ENCODE results near the gene AADAT.
"Not testable (repeated sequence)": the region's sequence is repeated elsewhere in the genome, so short reads cannot be mapped to it uniquely, and the experiment has no call there.

Gene AADAT

DNA sequence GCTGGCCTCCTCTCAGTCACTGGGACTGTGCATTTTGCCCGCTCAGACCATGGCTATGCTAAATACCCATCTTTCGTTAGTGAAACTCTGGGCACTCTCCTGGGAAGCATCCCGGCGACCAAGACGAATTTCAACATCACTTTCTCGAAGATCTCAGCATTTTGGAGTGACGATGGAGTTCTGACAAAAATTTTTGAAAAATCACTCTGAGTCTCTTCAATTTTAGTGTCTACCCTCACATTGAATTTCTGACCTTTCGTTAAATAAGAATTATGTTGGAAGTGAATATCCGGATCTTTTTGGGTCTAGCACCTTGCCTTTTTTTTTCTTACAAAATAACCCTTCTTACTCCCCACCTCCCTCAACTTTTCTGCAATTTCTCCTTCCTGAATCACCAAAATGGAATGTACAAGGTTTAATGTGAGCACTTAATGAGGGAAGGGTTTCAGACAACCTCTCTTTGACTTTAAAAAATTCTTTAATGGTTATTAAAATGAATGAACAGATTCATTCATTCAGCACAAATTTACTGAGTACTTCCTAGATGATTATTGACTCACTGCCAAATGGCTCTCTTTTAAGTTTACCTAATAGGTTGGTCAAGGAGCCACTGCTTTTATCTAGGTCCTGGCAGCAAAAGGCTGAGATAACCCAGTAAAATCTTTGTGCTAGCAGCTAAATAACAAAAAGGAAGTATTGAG is 746 bp upstream of the AADAT start:
- no peak for DNase-seq (ENCODE audit: low read depth)

DNA sequence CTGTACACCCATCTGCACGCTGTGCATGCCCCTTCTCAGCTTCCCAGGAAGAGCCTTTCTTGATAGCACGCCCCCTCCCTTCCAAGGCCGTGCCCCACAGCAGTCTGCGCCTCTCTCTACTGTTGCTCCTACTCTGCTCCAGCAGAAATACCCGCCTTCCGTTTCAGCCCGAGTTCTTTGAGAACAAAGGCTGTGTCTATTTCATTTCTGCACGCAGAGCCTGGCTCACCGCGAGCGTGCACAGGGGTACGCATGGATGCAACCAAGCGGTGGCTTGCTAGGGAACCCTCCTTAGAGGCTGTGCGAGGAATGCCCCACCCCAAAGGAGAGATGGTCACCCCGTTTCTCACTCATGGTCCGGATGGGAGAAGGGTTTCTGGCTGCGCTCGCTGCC is 485 bp downstream of the AADAT start:
- DNase-seq (ENCODE audit: low read depth), result no peak

DNA sequence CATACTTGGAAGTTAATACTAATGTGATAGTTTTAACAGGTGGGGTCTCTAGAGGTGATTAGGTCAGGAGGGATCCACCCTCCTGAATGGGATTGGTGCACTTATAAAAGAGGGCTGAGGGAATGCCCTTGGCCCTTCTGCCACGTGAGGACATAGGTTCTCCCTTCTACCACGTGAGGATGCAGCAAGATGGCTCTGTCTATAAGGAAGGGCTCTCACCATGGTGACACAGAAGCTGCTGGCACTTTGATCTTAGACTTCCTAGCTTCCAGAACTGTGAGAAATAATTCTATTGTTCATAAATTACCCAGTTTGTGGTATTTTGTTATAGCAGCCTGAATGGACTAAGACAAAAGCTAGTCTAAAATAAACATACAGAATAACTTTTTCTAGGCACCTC is 1.0 kb downstream of the AADAT start:
- DNase-seq (ENCODE audit: low read depth), result no peak

DNA sequence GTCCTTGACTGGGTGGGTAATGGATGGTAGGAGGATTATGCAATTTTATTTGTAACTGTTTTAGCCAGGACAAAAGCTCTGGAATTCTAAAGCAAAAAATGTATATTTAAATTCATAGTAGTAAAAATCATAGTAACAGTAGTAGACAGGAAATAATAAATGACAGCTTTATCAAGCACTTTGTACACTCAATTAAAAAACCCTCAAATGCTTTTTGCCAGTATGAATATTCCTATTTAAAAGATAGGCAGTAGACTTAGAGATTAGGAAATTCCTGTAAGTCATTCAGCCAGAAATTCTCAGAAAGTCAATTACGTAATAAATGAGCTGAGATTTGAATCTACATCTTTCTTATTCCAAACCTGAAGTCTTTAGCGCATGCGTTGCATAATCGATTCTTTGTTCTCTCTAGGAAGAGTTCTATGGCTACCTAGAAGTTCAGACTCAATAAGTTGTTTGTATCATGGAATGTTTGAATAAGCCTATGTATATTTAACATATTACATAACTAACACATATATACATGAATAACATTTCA is 2.5 kb downstream of the AADAT start:
- DNase-seq (ENCODE audit: low read depth), result no peak

DNA sequence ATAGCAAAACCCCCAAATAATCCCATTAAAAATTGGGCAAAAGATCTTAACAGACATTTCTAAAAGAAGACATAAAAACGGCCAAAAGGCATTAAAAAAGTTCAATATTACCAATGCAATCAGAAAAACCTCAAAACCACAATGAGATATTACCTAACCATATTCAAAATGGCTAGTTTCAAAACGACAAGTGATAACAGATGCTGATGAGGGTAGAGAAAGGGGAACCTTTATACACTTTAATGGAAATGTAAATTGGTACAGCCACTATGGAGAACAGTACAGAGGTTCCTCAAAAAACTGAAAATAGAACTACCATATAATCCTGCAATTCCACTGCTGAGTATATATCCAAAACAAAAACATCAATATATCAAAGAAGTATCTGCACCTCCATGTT is 6.2 kb downstream of the AADAT start:
- DNase-seq (ENCODE audit: low read depth), result no peak

DNA sequence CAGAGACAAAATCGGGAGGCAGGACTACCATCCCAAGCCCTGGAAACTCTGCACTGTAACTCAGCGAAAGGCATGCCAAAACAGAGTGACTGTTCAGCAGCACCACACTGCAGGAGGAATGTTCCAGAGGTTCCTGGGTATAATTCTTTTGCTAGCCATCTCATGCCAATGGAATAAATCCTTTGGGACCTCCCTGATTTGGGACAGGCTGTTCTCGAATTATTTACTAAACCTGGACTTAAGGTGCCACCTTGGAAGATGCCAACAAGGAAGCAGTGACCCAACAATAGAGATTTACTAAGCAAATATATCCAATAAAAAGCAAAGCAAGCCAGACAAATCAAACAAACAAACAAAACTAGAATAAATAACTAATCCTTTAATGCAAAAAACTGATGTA is 9.3 kb downstream of the AADAT start:
- DNase-seq (ENCODE audit: low read depth), result no peak

DNA sequence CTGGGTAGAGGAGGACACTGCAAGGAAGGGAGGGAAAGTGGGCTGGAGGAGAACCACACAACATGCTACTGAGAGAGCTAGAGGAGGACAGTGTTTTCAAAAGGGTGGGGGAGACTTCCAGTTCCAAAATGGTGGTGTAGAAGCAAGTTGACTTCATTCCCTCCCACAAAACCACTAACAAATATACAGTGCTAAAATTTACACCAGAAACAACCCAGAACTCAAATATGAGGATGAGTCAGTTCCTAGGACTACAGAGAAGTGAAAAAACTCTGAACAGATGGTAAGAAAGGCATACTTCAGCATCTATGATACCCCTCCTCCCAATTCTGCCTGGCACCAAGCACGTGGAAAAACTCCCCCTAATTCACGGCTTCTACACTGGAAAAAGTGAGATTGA is 9.8 kb downstream of the AADAT start:
- no peak for DNase-seq (ENCODE audit: low read depth)

DNA sequence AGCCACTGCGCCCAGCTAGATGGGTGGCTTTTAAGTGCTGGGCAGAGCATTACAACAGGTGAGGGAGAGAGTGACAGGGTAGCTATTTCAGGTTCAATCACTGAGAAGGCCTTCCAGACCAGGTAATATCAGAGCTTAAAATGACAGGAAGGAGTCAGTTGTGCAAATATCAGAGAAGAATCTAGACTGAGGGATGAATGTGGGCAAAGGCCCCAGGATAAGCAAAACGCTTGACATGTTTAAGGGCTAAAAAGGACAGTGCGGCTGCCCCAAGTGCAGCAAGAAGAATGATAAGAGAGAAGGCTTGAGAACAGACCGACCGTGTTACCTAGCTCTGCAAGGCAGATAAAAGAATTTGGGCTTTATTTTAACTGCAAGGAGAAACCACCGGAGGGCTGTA is 18.6 kb downstream of the AADAT start:
- DNase-seq (ENCODE audit: low read depth), result no peak

DNA sequence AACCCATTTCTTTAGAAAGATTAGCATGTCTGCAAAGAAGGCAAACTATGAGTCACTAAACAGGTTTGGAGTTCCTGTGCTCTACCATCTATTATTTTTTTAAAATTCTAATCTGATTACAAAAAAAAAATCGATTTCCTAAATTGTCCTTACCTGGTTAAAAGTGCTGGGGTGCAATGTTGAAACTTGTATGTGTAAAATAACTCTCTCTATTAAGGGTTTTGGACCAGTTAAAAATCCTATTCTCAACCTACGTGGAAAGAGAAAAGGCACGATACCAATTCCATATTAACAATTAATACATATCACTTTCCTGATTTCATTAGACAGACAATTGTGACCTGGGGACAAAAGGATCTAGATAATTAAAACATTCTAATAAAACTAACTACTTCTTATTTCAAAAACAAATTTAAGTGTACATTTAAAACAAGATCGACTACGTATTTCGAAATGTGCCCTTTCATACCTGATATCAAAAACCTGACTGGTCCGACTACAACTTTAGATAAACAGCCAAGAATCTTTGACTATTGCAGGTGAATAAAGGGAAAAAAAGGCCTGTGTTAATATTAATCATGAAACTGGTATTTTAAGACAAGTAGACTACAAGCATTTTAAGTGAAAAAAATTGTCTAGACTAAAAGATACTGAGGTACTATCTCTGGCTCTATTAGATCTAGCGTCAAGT is 21.2 kb downstream of the AADAT start:
- no peak for DNase-seq (ENCODE audit: low read depth)

DNA sequence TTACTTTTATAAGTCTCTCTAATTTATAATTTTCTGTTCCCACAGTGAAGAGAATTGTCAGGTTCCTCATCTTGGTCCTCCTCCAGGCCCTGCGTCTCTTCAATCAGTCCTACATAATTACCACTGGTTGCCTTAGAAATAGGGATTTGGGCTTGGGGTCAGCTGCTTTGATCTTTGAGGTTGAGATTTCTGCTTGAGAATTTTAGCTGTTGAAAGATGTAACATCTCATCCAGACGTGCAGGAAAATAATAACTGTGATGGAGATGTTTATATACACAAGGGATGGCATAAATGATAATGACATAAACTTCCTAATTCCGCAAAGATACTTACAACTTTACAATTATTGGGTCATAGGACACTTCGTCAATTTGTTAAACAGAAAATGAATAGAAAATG is 30.3 kb downstream of the AADAT start:
- no peak for DNase-seq (ENCODE audit: low read depth)

DNA sequence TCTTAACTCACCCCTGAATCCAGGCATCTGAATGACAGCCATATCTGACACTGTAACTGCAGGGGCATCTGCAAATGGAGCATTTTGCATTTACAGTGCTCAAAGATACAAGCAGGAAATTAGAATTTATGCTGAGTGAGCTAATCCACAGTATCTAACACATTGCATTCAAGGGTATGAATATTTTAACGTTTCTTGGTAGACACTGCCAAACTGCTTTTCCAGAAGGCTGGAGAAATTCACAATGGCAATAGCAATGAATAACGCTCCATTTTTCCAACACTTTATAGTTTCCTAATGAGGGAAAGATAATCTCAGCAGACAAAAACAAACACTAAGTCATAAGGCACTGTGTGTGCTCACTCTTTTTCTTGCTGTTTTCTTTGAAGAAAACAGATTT is 30.9 kb downstream of the AADAT start:
- no peak for DNase-seq (ENCODE audit: low read depth)

DNA sequence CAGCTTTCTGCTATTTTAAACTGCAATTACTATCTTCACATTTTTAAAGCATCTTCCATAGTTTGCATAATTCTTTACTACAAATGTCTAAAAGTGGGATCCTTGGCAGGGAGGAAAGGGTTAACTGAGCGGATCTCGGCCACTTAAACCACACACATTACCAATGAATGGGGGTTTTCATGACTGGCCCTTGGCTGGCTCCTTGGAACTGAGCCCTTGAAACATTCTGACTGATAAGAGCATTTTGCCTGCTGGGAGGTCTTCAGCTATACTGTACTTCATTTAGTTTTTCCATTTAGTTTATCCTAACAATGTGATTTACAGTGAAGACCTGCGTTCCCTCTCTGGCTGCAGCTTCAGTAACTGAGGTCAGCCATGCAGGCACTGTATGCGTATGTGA is 31.9 kb downstream of the AADAT start:
- DNase-seq (ENCODE audit: low read depth), result no peak

DNA sequence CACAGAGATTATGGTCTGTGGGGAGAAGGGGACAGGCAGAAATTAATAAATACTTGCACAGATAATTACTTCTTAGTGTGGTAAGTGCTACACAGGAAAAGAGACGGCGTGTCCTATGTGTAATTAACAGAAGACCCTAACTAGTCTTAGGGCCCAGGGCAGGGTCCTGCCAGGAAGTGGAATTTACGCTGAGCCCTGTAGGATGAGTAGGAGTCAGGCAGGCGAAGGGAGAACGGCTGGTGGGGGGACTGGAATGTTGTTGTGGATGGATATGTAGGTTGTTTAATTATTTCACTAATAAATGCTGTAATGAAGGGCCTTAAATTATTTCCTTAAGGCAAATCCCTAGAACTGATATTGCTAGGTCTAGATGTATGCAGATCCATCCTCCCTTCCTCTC is 36.8 kb downstream of the AADAT start:
- DNase-seq (ENCODE audit: low read depth), result no peak

DNA sequence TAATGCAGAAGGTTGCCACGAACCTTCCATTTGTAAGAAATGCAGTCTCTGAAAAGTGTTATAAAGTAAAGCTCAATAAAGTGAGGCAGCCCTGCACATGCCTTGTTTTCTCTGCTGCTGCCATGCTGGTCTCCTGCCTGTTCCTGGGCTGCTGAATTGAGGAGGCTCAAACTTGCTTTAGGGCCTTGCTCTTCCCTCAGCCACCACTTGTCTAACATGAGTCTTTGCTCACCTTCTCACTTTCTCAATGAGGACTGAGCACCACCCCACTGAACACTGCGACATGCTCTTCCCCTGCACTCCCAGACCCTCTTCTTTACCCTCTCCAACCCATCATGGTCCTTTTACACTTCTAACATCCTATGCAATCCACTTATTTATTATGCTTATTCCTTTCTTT is 38.4 kb downstream of the AADAT start:
- DNase-seq (ENCODE audit: low read depth), result no peak

DNA sequence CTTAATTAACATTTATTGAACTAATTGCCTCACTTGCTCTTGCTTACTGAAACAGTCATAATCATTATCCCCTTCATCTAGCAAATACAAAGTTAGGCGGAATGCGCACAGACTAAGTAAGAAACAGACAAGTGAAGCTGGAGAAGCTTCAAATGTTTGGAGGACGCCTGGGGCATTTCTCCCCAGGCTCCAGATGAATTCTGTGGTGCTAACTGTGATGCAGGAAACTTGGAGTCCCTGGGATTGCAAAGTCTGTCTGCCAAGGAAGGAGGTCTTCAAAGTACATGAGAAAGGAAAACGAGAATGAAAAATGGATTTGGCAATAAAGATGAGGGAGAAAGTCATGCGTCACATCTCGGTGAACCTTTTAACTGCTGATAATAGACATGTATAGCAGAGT is 40.0 kb downstream of the AADAT start:
- DNase-seq (ENCODE audit: low read depth), result no peak

DNA sequence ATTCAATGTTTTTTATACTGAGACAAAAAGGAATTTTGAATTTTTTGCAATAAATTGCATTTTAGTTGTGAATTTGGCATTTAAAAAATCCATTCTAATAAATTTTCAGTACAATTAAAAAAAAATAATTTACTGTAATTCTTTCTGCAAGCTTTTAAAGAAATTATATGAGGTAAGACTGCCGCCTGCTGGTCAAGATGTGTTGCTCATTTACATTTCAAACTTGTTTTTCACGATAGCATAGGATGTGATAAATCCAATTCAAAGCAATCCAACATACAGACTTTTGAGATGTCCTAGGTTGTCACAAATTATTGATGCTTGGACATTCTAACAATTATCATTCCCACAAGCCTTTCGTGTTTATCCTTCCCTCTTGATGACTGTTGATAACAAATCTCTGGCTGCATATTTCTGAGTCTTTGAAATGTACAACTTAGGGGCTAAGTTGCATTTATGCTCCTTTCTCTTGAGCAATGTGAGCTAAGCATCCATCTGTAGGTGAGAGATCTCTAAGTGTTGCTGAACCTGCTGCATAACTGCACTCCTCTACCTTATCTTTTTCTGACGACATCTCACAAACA is 41.9 kb downstream of the AADAT start:
- DNase-seq (ENCODE audit: low read depth), result peak; percentile 28

DNA sequence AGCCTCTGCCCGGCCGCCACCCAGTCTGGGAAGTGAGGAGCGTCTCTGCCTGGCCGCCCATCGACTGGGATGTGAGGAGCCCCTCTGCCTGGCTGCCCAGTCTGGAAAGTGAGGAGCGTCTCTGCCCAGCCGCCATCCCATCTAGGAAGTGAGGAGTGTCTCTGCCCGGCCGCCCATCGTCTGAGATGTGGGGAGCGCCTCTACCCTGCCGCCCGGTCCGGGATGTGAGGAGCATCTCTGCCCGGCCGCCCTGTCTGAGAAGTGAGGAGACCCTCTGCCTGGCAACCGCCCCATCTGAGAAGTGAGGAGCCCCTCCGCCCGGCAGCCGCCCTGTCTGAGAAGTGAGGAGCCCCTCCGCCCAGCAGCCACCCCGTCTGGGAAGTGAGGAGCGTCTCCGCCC is 43.6 kb downstream of the AADAT start:
- DNase-seq (ENCODE audit: low read depth), result not testable (repeated sequence)

DNA sequence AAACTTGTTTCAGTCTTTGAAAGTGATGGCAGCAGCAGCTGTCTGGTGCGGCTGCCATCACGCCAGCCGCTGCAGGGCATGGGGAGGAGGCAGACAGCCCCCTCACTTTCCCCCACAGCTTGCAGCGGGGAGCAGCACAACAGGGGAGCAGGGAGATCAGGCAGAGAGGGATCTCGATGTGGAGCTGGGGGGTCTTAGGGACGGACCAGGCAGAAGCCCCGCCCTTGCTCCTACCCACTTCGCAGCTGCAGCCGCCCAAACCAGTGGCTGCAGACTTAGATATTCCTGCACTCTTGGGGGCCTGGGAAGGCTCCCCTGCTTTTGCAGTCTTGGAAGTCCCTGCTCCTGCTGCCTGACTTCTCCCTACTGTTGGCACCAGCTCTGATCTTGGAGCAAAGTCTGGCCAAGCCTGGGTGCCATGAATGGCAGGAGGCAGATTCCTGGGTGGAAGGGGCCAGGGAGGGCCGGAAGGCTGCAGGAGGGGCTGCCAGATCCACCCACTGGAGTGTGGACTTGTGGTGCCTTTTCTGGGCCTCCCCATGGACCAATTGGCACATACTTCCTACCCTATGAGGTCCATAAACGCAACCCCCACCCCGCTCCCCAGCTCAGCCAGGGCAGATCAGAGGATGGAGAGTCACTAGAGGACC is 49.6 kb downstream of the AADAT start:
- DNase-seq (ENCODE audit: low read depth), result no peak

DNA sequence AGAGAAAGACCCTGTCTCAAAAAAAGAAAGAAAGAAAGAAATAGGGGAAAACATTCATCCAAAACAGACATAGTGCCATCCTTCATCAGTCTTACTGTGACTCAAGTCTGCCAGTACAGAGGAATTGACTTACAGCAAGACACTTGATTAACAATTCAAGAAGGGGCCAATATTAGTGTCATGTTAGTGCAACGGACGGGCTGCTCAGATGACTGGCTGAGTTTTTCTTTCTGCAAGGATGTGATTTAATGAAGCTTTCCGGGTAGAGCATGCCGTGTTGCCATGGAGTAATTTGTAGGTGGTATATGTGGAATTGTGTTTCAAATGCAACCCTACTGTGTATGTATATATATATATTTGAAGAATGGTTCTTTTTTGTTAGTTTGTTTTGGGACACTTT is 51.0 kb downstream of the AADAT start:
- no peak for DNase-seq (ENCODE audit: low read depth)

DNA sequence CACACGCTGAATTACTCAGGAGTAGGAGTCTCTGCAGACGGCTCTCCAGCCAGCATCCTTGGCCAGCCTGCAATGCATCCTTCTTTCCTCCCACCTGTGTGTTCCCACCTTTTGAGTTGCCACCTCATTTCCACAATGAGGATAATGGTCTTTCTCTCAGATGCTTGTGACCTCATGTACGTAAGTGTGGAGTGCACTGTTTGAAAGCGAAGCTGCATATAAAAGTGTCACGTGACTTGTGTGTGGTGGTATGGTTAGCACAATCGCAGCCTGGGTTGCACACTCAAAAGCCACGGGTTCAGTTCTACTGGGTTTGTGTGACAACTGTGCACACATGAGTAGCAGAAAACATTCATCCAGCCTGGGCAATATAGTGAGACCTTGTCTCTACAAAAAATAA is 51.5 kb downstream of the AADAT start:
- no peak for DNase-seq (ENCODE audit: low read depth)

DNA sequence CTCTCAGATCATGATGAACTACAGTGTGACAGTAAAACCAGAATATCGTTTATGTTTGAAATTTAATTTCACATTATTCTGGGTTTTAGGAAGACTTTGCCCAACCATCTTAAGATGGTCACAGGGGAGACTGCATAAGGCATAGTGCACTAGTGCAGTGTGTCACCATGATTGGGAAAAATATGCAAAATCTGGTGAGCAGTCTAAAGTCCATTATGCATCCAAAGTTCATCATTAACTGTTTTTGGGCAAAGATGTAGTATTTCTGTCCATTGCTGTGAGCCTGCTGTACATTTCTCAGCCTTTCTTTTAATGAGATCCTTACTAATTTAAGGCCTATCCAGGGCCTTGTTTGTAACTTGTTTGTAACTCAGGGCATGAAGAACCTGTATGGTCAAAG is 52.3 kb downstream of the AADAT start:
- DNase-seq (ENCODE audit: low read depth), result no peak

DNA sequence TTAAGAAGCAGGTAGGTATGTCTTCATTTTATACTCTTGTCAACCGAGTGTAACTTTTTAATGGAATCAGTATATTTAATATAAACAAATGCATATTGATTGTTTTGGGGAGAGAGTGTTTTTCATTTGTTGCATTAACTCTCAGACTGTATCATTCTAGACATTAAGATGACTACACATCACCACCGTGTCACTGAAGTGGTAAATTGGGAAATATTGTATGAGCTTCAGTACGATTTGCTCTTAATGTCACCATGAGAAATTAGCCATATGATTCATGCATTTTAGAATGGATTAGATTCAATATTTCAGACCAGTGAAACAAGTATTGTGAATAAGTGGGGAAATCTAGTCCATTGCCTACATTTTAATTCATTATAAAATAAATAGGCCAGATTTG is 53.9 kb downstream of the AADAT start:
- DNase-seq (ENCODE audit: low read depth), result no peak

DNA sequence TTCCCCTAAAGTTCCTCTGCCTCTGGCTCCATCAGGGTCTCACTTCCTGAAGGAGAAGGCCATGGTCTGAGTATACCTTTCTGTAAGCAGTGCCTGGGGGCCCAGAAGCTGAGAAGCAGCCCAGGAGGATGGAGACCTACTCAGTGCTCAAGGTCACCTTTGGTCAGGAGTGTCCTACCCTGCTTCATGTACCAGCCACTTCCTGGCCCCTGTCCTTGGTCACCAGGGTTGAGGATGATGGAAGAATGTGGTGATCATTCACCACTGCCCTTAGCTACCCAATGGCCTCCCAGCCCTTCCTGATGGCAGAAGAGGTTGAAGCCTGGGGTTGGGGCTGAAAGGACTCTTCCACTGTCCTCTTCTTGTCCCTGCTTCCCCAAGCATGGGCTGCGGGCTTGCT is 54.5 kb downstream of the AADAT start:
- no peak for DNase-seq (ENCODE audit: low read depth)
